SK-N-SH (cell line): Measurements from ENCODE around the gene CLEC16A. TPM values are rescaled to one million over a fixed set of nuclear protein-coding genes. Genes with fewer than 3 reads are reported as not detected.

Experiments
- CTCF ChIA-PET: fragments of 300-600, 350-600 bp; formaldehyde crosslinking; extraction: SDS; loops from one replicate; lab custom pipeline; 2021; lab: Yijun Ruan, JAX
- POLR2A ChIA-PET: fragments of 350-600 bp; sonication (Branson Sonifier 250); formaldehyde crosslinking; extraction: SDS; loops from one replicate; lab custom pipeline; 2020; ENCODE audit warnings: antibody characterized with exemption, inconsistent platforms; lab: Yijun Ruan, JAX
- DNase-seq: peaks from one replicate; pipeline ENCODE4 v3.0.0; 2012
- H2AFZ ChIP-seq: fragments of 200-600 bp; sonication (generic); 2 replicates; pipeline ENCODE4 v1.8.1; 2016; ENCODE audit warnings: antibody characterized with exemption, mild to moderate bottlenecking, low read depth
- H3F3A ChIP-seq: fragments of 200-600 bp; sonication (generic); replicated peaks from 2 replicates; pipeline ENCODE3; 2016; ENCODE audit warnings: antibody characterized with exemption, mild to moderate bottlenecking; ENCODE audit not compliant: insufficient read depth
- H3K27ac ChIP-seq, 2 experiments: fragments of 200-500 bp in 1 of 2; fragments of 200-600 bp in 1 of 2; sonication (Bioruptor generic) in 1 of 2; sonication (generic), shearing (Covaris generic) in 1 of 2; 2 replicates each; pipeline versions ENCODE4 v1.5.1 to v1.6.1; 2014 to 2016; ENCODE audit warnings: low read depth in 2 of 2, inconsistent platforms in 1 of 2, low read length in 1 of 2, mild to moderate bottlenecking in 1 of 2, mixed read lengths in 1 of 2
- H3K27me3 ChIP-seq: fragments of 200-600 bp; sonication (generic), shearing (Covaris generic); 2 replicates; pipeline ENCODE4 v1.6.1; 2016; ENCODE audit warnings: mixed run types; ENCODE audit not compliant: insufficient read depth
- H3K36me3 ChIP-seq, 2 experiments: fragments of 200-500 bp in 1 of 2; fragments of 200-600 bp in 1 of 2; sonication (Bioruptor generic) in 1 of 2; sonication (generic) in 1 of 2; replicated peaks in 1 of 2; 2 replicates each; pipeline versions ENCODE3 to v1.5.1; 2014 to 2016; ENCODE audit warnings: low read length in 1 of 2, mild to moderate bottlenecking in 1 of 2; ENCODE audit not compliant: insufficient read depth in 2 of 2, control insufficient read depth in 1 of 2
- H3K4me1 ChIP-seq, 2 experiments: fragments of 200-500 bp in 1 of 2; fragments of 200-600 bp in 1 of 2; sonication (Bioruptor generic) in 1 of 2; sonication (generic), shearing (Covaris generic) in 1 of 2; 2 replicates each; pipeline versions ENCODE4 v1.5.1 to v1.6.1; 2014 to 2016; ENCODE audit warnings: low read depth in 1 of 2, low read length in 1 of 2, mixed run types in 1 of 2; ENCODE audit not compliant: insufficient read depth in 2 of 2, control insufficient read depth in 1 of 2
- H3K4me2 ChIP-seq: fragments of 200-600 bp; sonication (generic), shearing (Covaris generic); 2 replicates; pipeline ENCODE4 v1.6.1; 2017; ENCODE audit warnings: mixed run types
- H3K4me3 ChIP-seq, 2 experiments: fragments of 200-500 bp in 1 of 2; fragments of 200-600 bp in 1 of 2; sonication (Bioruptor generic) in 1 of 2; sonication (generic), shearing (Covaris generic) in 1 of 2; 2 replicates each; pipeline versions ENCODE4 v1.5.1 to v1.8.1; 2014 to 2016; ENCODE audit warnings: low read depth in 2 of 2, inconsistent platforms in 1 of 2, low read length in 1 of 2, mild to moderate bottlenecking in 1 of 2, mixed read lengths in 1 of 2, moderate library complexity in 1 of 2
- H3K79me2 ChIP-seq: fragments of 200-600 bp; sonication (generic); 2 replicates; pipeline ENCODE4 v1.8.1; 2017; ENCODE audit warnings: mild to moderate bottlenecking; ENCODE audit not compliant: insufficient read depth
- H3K9ac ChIP-seq: fragments of 200-600 bp; sonication (generic); 2 replicates; pipeline ENCODE4 v1.6.1; 2017; ENCODE audit warnings: mixed run types
- H3K9me2 ChIP-seq: fragments of 200-600 bp; sonication (generic); 2 replicates; pipeline ENCODE4 v1.6.1; 2017; ENCODE audit warnings: mixed run types
- H3K9me3 ChIP-seq: fragments of 200-600 bp; sonication (generic); 2 replicates; pipeline ENCODE4 v1.6.1; 2017; ENCODE audit warnings: mixed run types, mild to moderate bottlenecking, moderate library complexity
- H4K20me1 ChIP-seq: fragments of 200-600 bp; sonication (generic); 2 replicates; pipeline ENCODE4 v1.6.1; 2017; ENCODE audit warnings: mild to moderate bottlenecking, mixed run types; ENCODE audit not compliant: insufficient read depth
- ELF1 ChIP-seq: IDR thresholded peaks from 2 replicates; pipeline ENCODE4 v1.4.0; 2012
- EZH2phosphoT487 ChIP-seq: fragments of 200-600 bp; sonication (generic); IDR thresholded peaks from 2 replicates; pipeline ENCODE4 v1.6.1; 2017; ENCODE audit warnings: low read depth, mixed run types, mild to moderate bottlenecking, antibody characterized with exemption, moderate library complexity, borderline replicate concordance
- FOSL2 ChIP-seq: IDR thresholded peaks from 2 replicates; pipeline ENCODE4 v1.4.0; 2012; ENCODE audit warnings: low read depth, mild to moderate bottlenecking, moderate library complexity, borderline replicate concordance
- FOXJ3 ChIP-seq: sonication (generic); formaldehyde crosslinking; IDR thresholded peaks from 2 replicates; pipeline ENCODE4 v1.5.1; 2020; ENCODE audit warnings: mild to moderate bottlenecking, missing genetic modification reagents
- FOXM1 ChIP-seq: IDR thresholded peaks from 2 replicates; pipeline ENCODE4 v1.4.0; 2012; ENCODE audit warnings: low read depth, mild to moderate bottlenecking
- GABPA ChIP-seq: IDR thresholded peaks from 2 replicates; pipeline ENCODE4 v1.4.0; 2012; ENCODE audit warnings: low read depth, mild to moderate bottlenecking
- MXI1 ChIP-seq: IDR thresholded peaks from 2 replicates; pipeline ENCODE4 v1.6.1; 2012; ENCODE audit warnings: mild to moderate bottlenecking, low read depth, low read length, improper control_type of control experiment
- TEAD4 ChIP-seq: IDR thresholded peaks from 2 replicates; pipeline ENCODE4 v1.4.0; 2012; ENCODE audit warnings: mild to moderate bottlenecking, borderline replicate concordance; ENCODE audit not compliant: insufficient read depth
- YY1 ChIP-seq: IDR thresholded peaks from 2 replicates; pipeline ENCODE4 v1.4.0; 2012; ENCODE audit warnings: low read depth, mild to moderate bottlenecking
- WGBS: methylation state at CpG from one replicate; pipeline ENCODE4 v1.1.6; 2017; ENCODE audit warnings: low lambda C conversion rate; 5-methylcytosine and 5-hydroxymethylcytosine counted together
- polyA plus RNA-seq, 3 experiments: library from polyadenylated mRNA; depleted of rRNA; stranded (reverse); fragments of >200 nt; gene quantifications; 2 replicates each; pipeline ENCODE4 v1.2.3, GENCODE V29; 2012
- TF ChIP-seq, protein P1 (sequence below): fragments of 150-350 bp; IDR thresholded peaks from 2 replicates; pipeline ENCODE4 v1.6.1; 2017; ENCODE audit warnings: antibody characterized with exemption, low read length, low read depth, borderline replicate concordance
- TF ChIP-seq, protein P2 (sequence below): fragments of 150-350 bp; IDR thresholded peaks from 2 replicates; pipeline ENCODE4 v1.6.1; 2016; ENCODE audit warnings: mild to moderate bottlenecking, low read depth, low read length
- TF ChIP-seq, protein P3 (sequence below): IDR thresholded peaks from 2 replicates; pipeline ENCODE4 v1.6.1; 2012; ENCODE audit warnings: mild to moderate bottlenecking, low read depth, low read length, moderate library complexity
- TF ChIP-seq, protein P4 (sequence below): IDR thresholded peaks from 2 replicates; pipeline ENCODE4 v1.4.0; 2012; ENCODE audit warnings: low read depth, borderline replicate concordance

Gene CLEC16A
- polyA plus RNA-seq, 1 of the 3 experiments (the other 2 are of a cell fraction), result 13.7 TPM

DNA sequence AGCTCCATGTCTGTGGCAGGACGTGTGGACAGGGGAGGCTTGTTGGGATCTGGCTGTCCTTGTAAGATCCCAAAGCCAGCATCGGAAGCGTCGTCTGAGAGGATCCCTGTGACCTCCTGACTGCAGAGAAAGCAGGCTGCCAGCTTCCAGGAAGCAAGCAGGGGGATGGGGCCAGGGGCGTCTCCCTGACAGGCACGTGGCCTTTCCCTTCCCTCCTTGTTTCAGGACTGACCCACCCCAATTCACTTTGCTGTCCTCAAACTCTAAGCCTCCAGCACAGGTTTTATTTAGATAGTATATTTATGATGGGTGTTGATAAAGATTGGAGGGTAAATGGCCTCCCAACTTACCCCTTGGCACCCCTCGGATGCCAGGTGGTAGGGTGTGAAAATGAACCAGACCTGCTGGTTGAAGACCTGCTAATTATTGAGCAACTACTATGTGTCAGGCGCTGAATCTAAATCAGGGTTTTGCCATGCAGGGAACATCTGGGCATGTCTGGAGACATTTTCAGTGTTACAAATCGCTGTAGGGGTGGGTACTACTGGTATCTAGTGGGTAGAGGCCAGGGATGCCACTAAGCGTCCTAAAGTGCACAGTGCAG is 287.1 kb downstream of the CLEC16A start:
- CTCF ChIA-PET, result interaction anchor here (0.7 to 2.4 kb wide), 6 partner anchors 14 to 268 kb away, joined by 3 to 7 read pairs (median 3); partner anchors contain the start of gene SOCS1

More for the DNA sequence above, 287.1 kb downstream of the CLEC16A start:
- no peaks in the 10 kb centered on the region for H3K27me3 ChIP-seq
- no peak overlapping the region for H3K4me3 ChIP-seq
- TF ChIP-seq YY1 (no peak), EZH2phosphoT487 (no peak), GABPA (no peak), FOXM1 (no peak), MXI1 (no peak), FOXJ3 (CRISPR knock-in tag) (no peak), ELF1 (no peak), TEAD4 (no peak), FOSL2 (no peak)
- TF ChIP-seq, protein P1, sequence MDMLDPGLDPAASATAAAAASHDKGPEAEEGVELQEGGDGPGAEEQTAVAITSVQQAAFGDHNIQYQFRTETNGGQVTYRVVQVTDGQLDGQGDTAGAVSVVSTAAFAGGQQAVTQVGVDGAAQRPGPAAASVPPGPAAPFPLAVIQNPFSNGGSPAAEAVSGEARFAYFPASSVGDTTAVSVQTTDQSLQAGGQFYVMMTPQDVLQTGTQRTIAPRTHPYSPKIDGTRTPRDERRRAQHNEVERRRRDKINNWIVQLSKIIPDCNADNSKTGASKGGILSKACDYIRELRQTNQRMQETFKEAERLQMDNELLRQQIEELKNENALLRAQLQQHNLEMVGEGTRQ, result no peak
- TF ChIP-seq, protein P2, sequence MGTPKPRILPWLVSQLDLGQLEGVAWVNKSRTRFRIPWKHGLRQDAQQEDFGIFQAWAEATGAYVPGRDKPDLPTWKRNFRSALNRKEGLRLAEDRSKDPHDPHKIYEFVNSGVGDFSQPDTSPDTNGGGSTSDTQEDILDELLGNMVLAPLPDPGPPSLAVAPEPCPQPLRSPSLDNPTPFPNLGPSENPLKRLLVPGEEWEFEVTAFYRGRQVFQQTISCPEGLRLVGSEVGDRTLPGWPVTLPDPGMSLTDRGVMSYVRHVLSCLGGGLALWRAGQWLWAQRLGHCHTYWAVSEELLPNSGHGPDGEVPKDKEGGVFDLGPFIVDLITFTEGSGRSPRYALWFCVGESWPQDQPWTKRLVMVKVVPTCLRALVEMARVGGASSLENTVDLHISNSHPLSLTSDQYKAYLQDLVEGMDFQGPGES, result no peak
- TF ChIP-seq, protein P3, sequence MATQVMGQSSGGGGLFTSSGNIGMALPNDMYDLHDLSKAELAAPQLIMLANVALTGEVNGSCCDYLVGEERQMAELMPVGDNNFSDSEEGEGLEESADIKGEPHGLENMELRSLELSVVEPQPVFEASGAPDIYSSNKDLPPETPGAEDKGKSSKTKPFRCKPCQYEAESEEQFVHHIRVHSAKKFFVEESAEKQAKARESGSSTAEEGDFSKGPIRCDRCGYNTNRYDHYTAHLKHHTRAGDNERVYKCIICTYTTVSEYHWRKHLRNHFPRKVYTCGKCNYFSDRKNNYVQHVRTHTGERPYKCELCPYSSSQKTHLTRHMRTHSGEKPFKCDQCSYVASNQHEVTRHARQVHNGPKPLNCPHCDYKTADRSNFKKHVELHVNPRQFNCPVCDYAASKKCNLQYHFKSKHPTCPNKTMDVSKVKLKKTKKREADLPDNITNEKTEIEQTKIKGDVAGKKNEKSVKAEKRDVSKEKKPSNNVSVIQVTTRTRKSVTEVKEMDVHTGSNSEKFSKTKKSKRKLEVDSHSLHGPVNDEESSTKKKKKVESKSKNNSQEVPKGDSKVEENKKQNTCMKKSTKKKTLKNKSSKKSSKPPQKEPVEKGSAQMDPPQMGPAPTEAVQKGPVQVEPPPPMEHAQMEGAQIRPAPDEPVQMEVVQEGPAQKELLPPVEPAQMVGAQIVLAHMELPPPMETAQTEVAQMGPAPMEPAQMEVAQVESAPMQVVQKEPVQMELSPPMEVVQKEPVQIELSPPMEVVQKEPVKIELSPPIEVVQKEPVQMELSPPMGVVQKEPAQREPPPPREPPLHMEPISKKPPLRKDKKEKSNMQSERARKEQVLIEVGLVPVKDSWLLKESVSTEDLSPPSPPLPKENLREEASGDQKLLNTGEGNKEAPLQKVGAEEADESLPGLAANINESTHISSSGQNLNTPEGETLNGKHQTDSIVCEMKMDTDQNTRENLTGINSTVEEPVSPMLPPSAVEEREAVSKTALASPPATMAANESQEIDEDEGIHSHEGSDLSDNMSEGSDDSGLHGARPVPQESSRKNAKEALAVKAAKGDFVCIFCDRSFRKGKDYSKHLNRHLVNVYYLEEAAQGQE, result no peak
- TF ChIP-seq, protein P4, sequence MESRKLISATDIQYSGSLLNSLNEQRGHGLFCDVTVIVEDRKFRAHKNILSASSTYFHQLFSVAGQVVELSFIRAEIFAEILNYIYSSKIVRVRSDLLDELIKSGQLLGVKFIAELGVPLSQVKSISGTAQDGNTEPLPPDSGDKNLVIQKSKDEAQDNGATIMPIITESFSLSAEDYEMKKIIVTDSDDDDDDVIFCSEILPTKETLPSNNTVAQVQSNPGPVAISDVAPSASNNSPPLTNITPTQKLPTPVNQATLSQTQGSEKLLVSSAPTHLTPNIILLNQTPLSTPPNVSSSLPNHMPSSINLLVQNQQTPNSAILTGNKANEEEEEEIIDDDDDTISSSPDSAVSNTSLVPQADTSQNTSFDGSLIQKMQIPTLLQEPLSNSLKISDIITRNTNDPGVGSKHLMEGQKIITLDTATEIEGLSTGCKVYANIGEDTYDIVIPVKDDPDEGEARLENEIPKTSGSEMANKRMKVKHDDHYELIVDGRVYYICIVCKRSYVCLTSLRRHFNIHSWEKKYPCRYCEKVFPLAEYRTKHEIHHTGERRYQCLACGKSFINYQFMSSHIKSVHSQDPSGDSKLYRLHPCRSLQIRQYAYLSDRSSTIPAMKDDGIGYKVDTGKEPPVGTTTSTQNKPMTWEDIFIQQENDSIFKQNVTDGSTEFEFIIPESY, result no peak
- H3F3A ChIP-seq, result no peaks in the 10 kb centered on the region
- no peak overlapping the region for H3K9ac ChIP-seq
- H3K9me3 ChIP-seq, result no peaks in the 10 kb centered on the region
- no peak for DNase-seq
- H3K4me1 ChIP-seq, result peaks cover 0 to 4% of the 10 kb centered on the region in 2 experiments; a peak in 1 of 4 replicates
- no peaks in the 10 kb centered on the region for H3K9me2 ChIP-seq
- no peak overlapping the region for H3K27ac ChIP-seq
- H4K20me1 ChIP-seq, result no peaks in the 10 kb centered on the region
- H3K4me2 ChIP-seq, result no peak overlapping the region
- POLR2A ChIA-PET, result no interaction called here
- 85% methylated on average over 10 of the region's 10 CpGs for WGBS
- H3K36me3 ChIP-seq, result no peaks in the 10 kb centered on the region
- H3K79me2 ChIP-seq, result no peaks in the 10 kb centered on the region
- no peak overlapping the region for H2AFZ ChIP-seq

Other genes with a start within 250 kb of the CLEC16A start
- not detected in 2 replicates for gene TEKT5, start 249.6 kb upstream of the CLEC16A start, polyA plus RNA-seq (2012; rRNA removed)
- gene NUBP1, start 200.7 kb upstream of the CLEC16A start, polyA plus RNA-seq (2012; rRNA removed), result 40.7 and 49.8 TPM in 2 replicates
- gene TVP23A, start 125.8 kb upstream of the CLEC16A start, polyA plus RNA-seq (2012; rRNA removed), result 0.24 and 0.35 TPM in 2 replicates
- gene CIITA, start 67.4 kb upstream of the CLEC16A start, polyA plus RNA-seq (2012; rRNA removed), result 0.15 and 0.23 TPM in 2 replicates
- 48.2 and 55.5 TPM in 2 replicates for gene DEXI, start 2.1 kb upstream of the CLEC16A start, polyA plus RNA-seq (2012; rRNA removed)